D341Med (cell line): ENCODE data around the gene CEP170B.
"Not testable (repeated sequence)": the region's sequence is repeated elsewhere in the genome, so short reads cannot be mapped to it uniquely, and the experiment has no call there.

Source experiments
- DNase-seq: peaks from one replicate; pipeline ENCODE4 v3.0.0; 2012; ENCODE audit warnings: low spot score

CEP170B gene

DNA sequence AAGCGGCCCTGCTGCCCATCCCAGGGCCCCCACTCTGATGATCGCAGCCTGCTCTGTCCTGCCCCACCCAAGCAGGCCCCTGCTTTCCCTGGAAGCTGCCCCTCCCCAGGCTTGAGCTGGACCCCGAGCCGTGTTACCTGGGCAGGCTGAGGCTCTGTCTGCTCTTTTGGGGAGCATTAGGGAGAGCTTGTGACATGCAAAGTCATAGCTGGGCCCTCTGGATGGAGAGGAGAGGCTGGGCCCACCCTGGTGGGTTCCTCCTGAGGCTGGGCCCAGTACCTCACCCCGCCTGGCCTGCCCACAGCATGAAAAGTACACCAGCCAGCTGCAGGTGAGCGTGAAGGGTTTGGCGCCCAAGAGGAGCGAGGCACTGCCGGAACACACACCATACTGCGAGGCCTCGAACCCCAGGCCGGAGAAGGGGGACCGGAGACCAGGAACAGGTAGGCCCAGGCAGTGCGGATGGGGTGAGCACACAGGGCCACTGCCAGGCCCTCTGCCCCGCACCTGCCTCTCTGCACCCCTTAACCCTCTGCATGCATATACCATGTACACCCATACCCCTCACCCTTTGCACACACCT is 15.0 kb downstream of the CEP170B start:
- no peak for DNase-seq

- DNase-seq = no peak
Observed at GRCh38 chr14:104880584-104881210, 15.6 kb downstream of the CEP170B start.

GRCh38 chr14:104881369-104881979 is 16.4 kb downstream of the CEP170B start:
- peak; percentile 69 for DNase-seq

- DNase-seq = no peak
Observed at GRCh38 chr14:104882325-104882973, 17.4 kb downstream of the CEP170B start.

DNA sequence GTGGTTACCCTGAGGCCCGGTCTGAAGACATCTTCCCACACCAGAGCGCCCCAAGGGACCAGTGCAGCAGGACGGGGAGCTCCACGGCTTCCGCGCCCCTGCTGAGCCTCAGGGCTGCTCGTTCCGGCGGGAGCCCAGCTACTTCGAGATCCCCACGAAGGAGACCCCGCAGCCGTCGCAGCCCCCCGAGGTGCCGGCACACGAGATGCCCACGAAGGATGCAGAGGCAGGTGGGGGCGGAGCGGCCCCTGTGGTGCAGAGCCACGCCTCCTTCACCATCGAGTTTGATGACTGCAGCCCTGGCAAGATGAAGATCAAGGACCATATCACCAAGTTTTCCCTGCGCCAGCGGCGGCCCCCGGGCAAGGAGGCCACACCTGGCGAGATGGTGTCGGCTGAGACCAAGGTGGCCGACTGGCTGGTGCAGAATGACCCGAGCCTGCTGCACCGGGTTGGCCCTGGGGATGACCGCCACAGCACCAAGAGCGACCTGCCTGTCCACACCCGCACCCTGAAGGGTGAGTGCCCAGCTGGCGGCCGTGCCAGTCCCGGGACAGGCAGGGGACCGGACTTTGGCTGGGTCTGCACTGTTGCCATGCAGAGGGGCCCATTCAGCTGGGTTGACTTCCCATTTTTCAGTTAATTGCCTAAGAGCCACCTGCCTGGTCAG is 18.1 kb downstream of the CEP170B start:
- DNase-seq = no peak

- DNase-seq = no peak
Observed at GRCh38 chr14:104883681-104884361, 18.8 kb downstream of the CEP170B start.

GRCh38 chr14:104884381-104884780 is 19.3 kb downstream of the CEP170B start:
- not testable (repeated sequence) for DNase-seq

- no peak for DNase-seq
Observed at GRCh38 chr14:104885031-104885972, 20.2 kb downstream of the CEP170B start.

GRCh38 chr14:104885973-104886689 is 21.1 kb downstream of the CEP170B start:
- DNase-seq = no peak

DNA sequence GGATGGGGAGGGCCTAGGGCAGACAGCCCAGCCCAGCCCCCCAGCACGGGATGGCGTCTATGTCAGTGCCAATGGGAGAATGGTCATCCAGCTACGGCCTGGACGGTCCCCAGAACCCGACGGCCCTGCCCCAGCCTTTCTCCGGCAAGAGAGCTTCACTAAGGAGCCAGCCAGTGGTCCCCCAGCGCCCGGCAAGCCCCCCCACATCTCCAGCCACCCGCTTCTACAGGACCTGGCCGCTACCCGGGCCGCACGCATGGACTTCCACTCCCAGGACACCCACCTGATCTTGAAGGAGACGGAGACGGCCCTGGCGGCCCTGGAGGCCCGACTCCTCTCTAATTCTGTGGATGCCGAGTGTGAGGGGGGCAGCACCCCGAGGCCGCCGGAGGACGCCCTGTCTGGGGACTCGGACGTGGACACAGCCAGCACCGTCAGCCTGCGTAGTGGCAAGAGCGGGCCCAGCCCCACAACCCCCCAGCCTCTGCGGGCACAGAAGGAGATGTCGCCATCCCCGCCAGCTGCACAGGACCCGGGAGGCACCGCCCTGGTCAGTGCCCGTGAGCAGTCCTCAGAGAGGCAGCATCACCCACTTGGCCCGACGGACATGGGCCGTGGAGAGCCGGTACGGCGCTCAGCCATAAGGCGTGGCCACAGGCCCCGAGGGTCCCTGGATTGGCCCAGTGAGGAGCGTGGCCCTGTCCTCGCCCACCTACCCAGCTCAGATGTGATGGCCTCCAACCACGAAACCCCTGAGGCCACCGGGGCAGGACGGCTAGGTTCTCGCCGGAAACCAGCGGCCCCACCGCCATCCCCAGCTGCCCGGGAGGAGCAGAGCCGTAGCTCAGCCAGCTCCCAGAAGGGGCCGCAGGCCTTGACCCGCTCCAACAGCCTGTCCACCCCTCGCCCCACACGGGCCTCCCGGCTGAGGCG is 21.9 kb downstream of the CEP170B start:
- DNase-seq = no peak

GRCh38 chr14:104887623-104888488 is 22.8 kb downstream of the CEP170B start:
- no peak for DNase-seq

DNA sequence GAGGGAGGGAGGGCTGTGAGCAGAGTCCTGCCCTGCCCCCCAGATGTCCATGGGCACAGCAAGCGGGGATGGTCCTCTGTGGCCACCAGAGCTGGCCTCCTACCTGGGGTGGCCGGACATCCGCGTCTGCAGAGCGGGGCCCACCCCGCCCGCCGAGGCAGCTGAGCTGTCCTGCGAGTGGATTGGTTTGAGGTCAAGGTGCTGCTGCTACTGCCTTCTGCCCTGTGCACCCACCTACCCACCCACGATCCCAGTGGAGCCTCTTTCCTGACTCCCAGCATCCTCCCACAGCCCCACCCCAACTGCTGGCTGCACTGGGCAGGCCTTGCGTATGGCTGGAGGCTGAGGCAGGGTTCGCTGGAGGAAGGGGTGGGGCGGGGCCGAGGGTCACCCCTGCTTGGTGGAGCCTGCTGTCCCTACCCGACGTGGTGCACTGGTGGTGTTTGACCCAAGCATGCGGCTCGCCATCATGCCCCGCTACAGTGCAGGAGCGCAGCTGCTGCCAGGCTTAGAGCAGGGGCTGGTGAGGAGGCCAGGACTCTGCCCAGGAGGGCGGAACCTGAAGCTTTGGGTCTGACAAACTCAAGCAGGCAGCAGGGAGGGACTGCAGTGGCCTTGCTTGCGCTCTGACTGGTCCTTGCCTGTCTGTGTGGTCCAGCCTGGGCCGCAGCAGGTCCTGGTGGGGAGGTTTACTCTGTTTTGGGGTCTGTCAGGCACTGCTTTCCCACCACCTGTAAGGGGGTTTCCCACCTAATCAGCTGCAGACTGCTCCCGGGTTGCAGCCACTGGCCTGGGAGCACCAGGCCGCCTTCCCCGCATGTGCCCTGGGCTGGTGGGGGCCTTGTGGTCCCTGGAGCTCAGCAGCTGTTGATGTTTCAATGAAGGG is 23.7 kb downstream of the CEP170B start:
- no peak for DNase-seq

DNA sequence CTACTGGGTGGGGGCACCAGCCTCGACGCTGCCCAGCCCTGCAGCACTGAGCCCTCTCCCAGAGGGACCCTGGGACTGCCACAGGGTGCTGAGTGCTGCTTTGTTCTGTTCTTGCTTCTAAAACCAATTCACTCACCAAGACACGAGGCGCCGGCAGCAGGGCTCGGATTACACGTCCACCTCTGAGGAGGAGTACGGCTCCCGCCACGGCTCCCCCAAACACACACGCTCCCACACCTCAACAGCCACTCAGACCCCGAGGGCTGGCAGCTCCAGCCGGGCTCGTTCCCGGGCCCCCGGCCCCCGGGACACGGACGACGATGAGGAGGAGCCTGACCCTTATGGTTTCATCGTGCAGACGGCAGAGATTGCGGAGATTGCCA is 24.3 kb downstream of the CEP170B start:
- DNase-seq = no peak

- not testable (repeated sequence) for DNase-seq
Observed at GRCh38 chr14:104890292-104890691, 25.2 kb downstream of the CEP170B start.

DNA sequence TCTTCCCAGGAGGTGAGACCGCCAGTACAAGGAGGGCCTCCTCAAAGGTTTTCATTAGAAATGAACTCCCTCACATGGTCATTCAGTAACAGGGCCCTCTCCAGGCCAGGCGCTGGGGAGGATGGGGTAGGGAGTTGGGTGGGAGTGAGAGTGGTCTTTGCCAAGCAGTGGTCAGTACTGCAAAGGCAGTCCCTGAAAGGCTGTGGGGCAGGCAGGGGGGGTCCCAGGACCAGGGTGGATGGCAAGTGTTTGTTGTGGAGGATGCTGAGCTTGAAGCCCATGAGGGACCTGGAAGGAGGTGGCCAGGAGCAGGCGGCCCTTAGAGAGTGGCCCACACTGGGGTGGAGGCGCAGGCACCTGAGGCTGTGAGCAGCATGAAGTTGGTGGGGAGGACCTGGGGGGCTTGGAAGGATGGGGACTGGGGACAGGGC is 26.1 kb downstream of the CEP170B start:
- DNase-seq = peak; percentile 20

DNA sequence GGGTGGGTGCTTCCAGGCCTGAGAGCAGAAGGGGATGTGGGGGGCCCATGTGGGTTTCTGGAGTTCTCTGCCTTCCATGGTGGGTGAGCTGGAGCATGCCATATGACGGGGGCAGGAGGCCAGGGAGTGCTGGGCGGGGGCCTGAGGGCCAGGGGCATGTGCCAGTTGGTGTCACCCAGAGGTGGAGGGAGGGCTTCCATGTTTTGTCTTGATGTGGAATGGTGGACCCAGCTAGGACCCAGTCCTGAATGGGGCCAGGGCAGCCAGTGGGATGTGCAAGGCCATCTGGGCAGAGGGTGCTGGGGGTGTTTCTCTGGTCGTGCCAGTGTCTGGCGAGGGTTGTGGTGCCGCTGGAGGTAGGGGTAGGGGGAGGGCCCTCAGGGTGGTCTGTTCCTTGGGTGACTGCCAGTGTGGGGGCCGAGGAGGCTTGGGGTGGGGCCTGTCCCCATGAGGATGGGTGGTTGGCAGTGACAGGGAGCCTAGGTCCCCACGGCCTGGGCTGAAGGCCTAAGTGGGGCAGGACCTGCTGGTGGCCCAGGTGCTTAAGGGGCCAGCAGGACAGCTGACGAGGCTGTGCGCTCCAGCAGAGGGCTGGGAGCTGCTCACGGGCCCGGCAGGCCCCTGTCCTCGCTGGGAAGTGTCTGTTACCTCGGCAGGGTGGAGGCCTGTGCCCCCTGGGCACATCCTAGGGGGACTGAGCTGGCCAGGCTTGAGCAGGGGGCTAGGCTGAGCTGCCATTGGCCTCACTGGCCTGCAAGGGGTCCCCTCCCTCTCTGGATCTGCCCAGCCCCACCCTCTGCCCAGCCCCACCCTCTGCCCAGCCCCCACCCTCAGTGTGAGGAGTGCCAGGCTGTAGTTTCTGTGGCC is 26.8 kb downstream of the CEP170B start:
- no peak for DNase-seq
